Gastrocnemius medialis (tissue), 4 donors: ENCODE measurements around the gene SAMD10.

Experiments
- CTCF ChIP-seq, 5 experiments: fragments of 450-650 bp in 3 of 5; fragments of 200-600 bp in 2 of 5; sonication (generic) in 2 of 5; IDR thresholded peaks in 4 of 5; conservative IDR thresholded peaks in 1 of 5; 1 replicate in 4 of 5; 2 replicates in 1 of 5; pipeline ENCODE4 v1.5.1; 2016 to 2019; ENCODE audit warnings: antibody characterized with exemption in 5 of 5, mild to moderate bottlenecking in 3 of 5, moderate library complexity in 3 of 5
- POLR2A ChIP-seq, 2 donors: fragments of 450-650 bp; IDR thresholded peaks; one replicate each; pipeline ENCODE4 v1.6.1; 2017; ENCODE audit warnings: antibody characterized with exemption in 2 of 2, mild to moderate bottlenecking in 2 of 2, moderate library complexity in 2 of 2

- TF ChIP-seq CTCF (IDR thresholded peaks at IDR 0.05 in 4 of 5, conservative IDR thresholded peaks at IDR 0.05 in 1 of 5) (no peak), POLR2A (IDR thresholded peaks at IDR 0.05) (no peak)
Measured at GRCh38 chr20:63968928-63969760, 10.3 kb downstream of the SAMD10 start.
